H9 (cell line): ENCODE measurements around the gene PARP12. TPM values are rescaled to one million over a fixed set of nuclear protein-coding genes. Genes with fewer than 3 reads are reported as not detected.

Experiments used
- DNase-seq: peaks from one replicate; pipeline ENCODE4 v3.0.0-alpha.2; 2017
- H2AFZ ChIP-seq: one replicate; pipeline ENCODE4 v1.6.1; 2013; ENCODE audit warnings: mild to moderate bottlenecking, low read length, control low read depth, moderate library complexity
- H2AK5ac ChIP-seq: 2 replicates; pipeline ENCODE4 v1.6.1; 2013; ENCODE audit warnings: low read length, control low read depth, mixed read lengths; ENCODE audit not compliant: insufficient read length
- H2BK120ac ChIP-seq: one replicate; pipeline ENCODE4 v1.6.1; 2013; ENCODE audit warnings: low read depth, mild to moderate bottlenecking, low read length, control low read depth, inconsistent platforms; ENCODE audit not compliant: poor library complexity, severe bottlenecking
- H2BK12ac ChIP-seq: 2 replicates; pipeline ENCODE4 v1.6.1; 2013; ENCODE audit warnings: low read length, control low read depth, mixed read lengths, low read depth; ENCODE audit not compliant: insufficient read length
- H2BK15ac ChIP-seq: 2 replicates; pipeline ENCODE4 v1.6.1; 2013; ENCODE audit warnings: low read depth, low read length, control low read depth
- H2BK20ac ChIP-seq: one replicate; pipeline ENCODE4 v1.6.1; 2013; ENCODE audit warnings: low read depth, mild to moderate bottlenecking, low read length, control low read depth, inconsistent platforms; ENCODE audit not compliant: poor library complexity, severe bottlenecking
- H2BK5ac ChIP-seq: 2 replicates; pipeline ENCODE4 v1.6.1; 2013; ENCODE audit warnings: low read length, control low read depth, mixed read lengths; ENCODE audit not compliant: insufficient read length
- H3K14ac ChIP-seq: 2 replicates; pipeline ENCODE4 v1.6.1; 2013; ENCODE audit warnings: low read length, control low read depth; ENCODE audit not compliant: insufficient read depth
- H3K18ac ChIP-seq: 2 replicates; pipeline ENCODE4 v1.6.1; 2013; ENCODE audit warnings: low read depth, mild to moderate bottlenecking, mixed read lengths, low read length, control low read depth; ENCODE audit not compliant: insufficient read length
- H3K23ac ChIP-seq: 2 replicates; pipeline ENCODE4 v1.6.1; 2013; ENCODE audit warnings: low read length, control low read depth, mixed read lengths, low read depth; ENCODE audit not compliant: insufficient read length
- H3K23me2 ChIP-seq: 2 replicates; pipeline ENCODE4 v1.6.1; 2013; ENCODE audit warnings: low read depth, mild to moderate bottlenecking, mixed read lengths, low read length, control low read depth; ENCODE audit not compliant: insufficient read length, poor library complexity, severe bottlenecking
- H3K27ac ChIP-seq: 2 replicates; pipeline ENCODE4 v1.5.1; 2013; ENCODE audit warnings: low read length, control low read depth, mixed read lengths, low read depth; ENCODE audit not compliant: insufficient read length
- H3K27me3 ChIP-seq: 2 replicates; pipeline ENCODE4 v1.6.1; 2013; ENCODE audit warnings: low read length, control low read depth, inconsistent platforms; ENCODE audit not compliant: insufficient read depth
- H3K4ac ChIP-seq: 2 replicates; pipeline ENCODE4 v1.6.1; 2013; ENCODE audit warnings: low read depth, mild to moderate bottlenecking, control low read depth, inconsistent platforms, low read length, moderate library complexity
- H3K4me1 ChIP-seq: 2 replicates; pipeline ENCODE4 v1.6.1; 2013; ENCODE audit warnings: low read length, control low read depth, inconsistent platforms; ENCODE audit not compliant: insufficient read depth
- H3K4me2 ChIP-seq: 2 replicates; pipeline ENCODE4 v1.6.1; 2013; ENCODE audit warnings: low read length, control low read depth, mixed read lengths; ENCODE audit not compliant: insufficient read length, insufficient read depth
- H3K56ac ChIP-seq: 2 replicates; pipeline ENCODE4 v1.6.1; 2013; ENCODE audit warnings: low read depth, mild to moderate bottlenecking, mixed read lengths, low read length, control low read depth; ENCODE audit not compliant: insufficient read length
- H3K79me1 ChIP-seq: 2 replicates; pipeline ENCODE4 v1.6.1; 2013; ENCODE audit warnings: low read depth, mild to moderate bottlenecking, moderate library complexity, low read length, control low read depth, inconsistent platforms; ENCODE audit not compliant: insufficient read depth, poor library complexity, severe bottlenecking
- H3K79me2 ChIP-seq: 2 replicates; pipeline ENCODE4 v1.6.1; 2013; ENCODE audit warnings: low read length, control low read depth, inconsistent platforms; ENCODE audit not compliant: insufficient read depth
- H3K9ac ChIP-seq: 2 replicates; pipeline ENCODE4 v1.6.1; 2013; ENCODE audit warnings: low read length, control low read depth, mixed read lengths; ENCODE audit not compliant: insufficient read length; ENCODE audit errors: extremely low read depth
- H3K9me3 ChIP-seq: one replicate; pipeline ENCODE4 v1.6.1; 2013; ENCODE audit warnings: low read depth, low read length, inconsistent platforms; ENCODE audit not compliant: control insufficient read depth
- H3T11ph ChIP-seq: one replicate; pipeline ENCODE4 v1.6.1; 2013; ENCODE audit warnings: mild to moderate bottlenecking, low read length, control low read depth, inconsistent platforms
- H4K20me1 ChIP-seq: one replicate; pipeline ENCODE4 v1.6.1; 2013; ENCODE audit not compliant: control insufficient read depth, insufficient read length, insufficient read depth
- H4K5ac ChIP-seq: 2 replicates; pipeline ENCODE4 v1.6.1; 2013; ENCODE audit warnings: low read depth, mild to moderate bottlenecking, mixed read lengths, low read length, control low read depth; ENCODE audit not compliant: insufficient read length
- H4K8ac ChIP-seq: replicated peaks from 2 replicates; pipeline ENCODE4 v1.6.1; 2013; ENCODE audit warnings: low read length, control low read depth, mixed read lengths, low read depth; ENCODE audit not compliant: insufficient read length
- H4K91ac ChIP-seq: 2 replicates; pipeline ENCODE4 v1.6.1; 2013; ENCODE audit warnings: low read depth, mild to moderate bottlenecking, moderate library complexity, mixed read lengths, low read length, control low read depth; ENCODE audit not compliant: insufficient read length
- H3K27ac Mint-ChIP-seq, 3 experiments: 2 replicates in 2 of 3; 3 replicates in 1 of 3; pipeline ENCODE4 v1.8.0; 2020 to 2021; ENCODE audit warnings: mixed read lengths in 3 of 3, mild to moderate bottlenecking in 1 of 3, moderate library complexity in 1 of 3
- H3K27me3 Mint-ChIP-seq: 2 replicates; pipeline ENCODE4 v1.8.0; 2021; ENCODE audit warnings: low read depth, mild to moderate bottlenecking, moderate library complexity, mixed read lengths
- H3K36me3 Mint-ChIP-seq, 3 experiments: 2 replicates in 2 of 3; 3 replicates in 1 of 3; pipeline ENCODE4 v1.8.0; 2020 to 2021; ENCODE audit warnings: low read depth in 3 of 3, mixed read lengths in 3 of 3; ENCODE audit not compliant: insufficient read depth in 1 of 3
- H3K4me1 Mint-ChIP-seq, 2 experiments: 2 replicates each; pipeline ENCODE4 v1.8.0; 2020; ENCODE audit warnings: mixed read lengths in 2 of 2
- H3K4me3 Mint-ChIP-seq, 2 experiments: 2 replicates in 1 of 2; 3 replicates in 1 of 2; pipeline ENCODE4 v1.8.0; 2020 to 2021; ENCODE audit warnings: mild to moderate bottlenecking in 2 of 2, mixed read lengths in 2 of 2, moderate library complexity in 1 of 2
- H3K9me3 Mint-ChIP-seq, 2 experiments: 2 replicates in 1 of 2; 3 replicates in 1 of 2; pipeline ENCODE4 v1.8.0; 2020; ENCODE audit warnings: mild to moderate bottlenecking in 2 of 2, mixed read lengths in 2 of 2, moderate library complexity in 1 of 2
- WGBS: extraction: QIAGEN DNeasy Blood & Tissue Kit; methylation state at CpG from one replicate; pipeline ENCODE4 v1.1.7; 2013; ENCODE audit warnings: missing lambda C conversion rate, low lambda C conversion rate, mixed read lengths; ENCODE audit not compliant: insufficient read length; ENCODE audit errors: extremely low coverage; 5-methylcytosine and 5-hydroxymethylcytosine counted together
- total RNA-seq: library from RNA; stranded (reverse); gene quantifications from 2 replicates; pipeline ENCODE4 v1.2.1, GENCODE V29; 2021
- TF ChIP-seq, protein P1 (sequence below): fragments of 200-600 bp; sonication (generic); conservative IDR thresholded peaks from 3 replicates; pipeline ENCODE4 v1.8.0; 2021; ENCODE audit warnings: antibody characterized with exemption, mild to moderate bottlenecking

The PARP12 gene
- total RNA-seq, 1 experiment from 2014 or later, result 11.8 TPM

DNA sequence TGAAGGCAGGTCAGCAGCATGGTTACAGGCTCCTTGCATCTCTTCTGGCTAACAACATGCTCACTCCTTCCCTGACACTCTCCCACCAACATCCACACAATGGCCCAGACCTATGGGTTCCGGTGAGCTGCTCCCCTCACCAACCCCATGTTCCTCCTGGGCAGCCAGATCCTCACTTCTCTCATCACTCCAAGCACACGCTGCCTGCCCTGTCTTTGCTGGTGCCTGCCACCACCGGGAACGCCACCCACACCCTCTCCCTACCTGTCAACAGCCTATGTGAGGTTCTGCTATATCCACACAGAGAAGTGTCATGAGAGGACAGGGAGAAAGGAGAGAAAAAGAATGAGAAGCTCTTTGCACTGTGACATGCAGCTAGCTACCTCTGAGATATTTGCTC, 14.6 kb downstream of the PARP12 start:
- no peak overlapping the region for H3K27ac Mint-ChIP-seq
- H3K4me1 Mint-ChIP-seq, result no peaks in the 10 kb centered on the region
- no peaks in the 10 kb centered on the region for H3K27me3 Mint-ChIP-seq
- Histone ChIP-seq H4K91ac (no peak overlapping the region), H3K9me3 (no peaks in the 10 kb centered on the region), H3K4ac (no peak overlapping the region), H3T11ph (no peak overlapping the region), H3K27ac (no peak overlapping the region), H3K56ac (no peak overlapping the region), H3K23me2 (no peaks in the 10 kb centered on the region), H2AK5ac (no peak overlapping the region), H3K18ac (no peak overlapping the region), H2BK20ac (no peak overlapping the region), H2BK15ac (no peak overlapping the region), H4K5ac (no peak overlapping the region), H4K20me1 (no peaks in the 10 kb centered on the region), H2BK12ac (no peak overlapping the region), H3K14ac (no peak overlapping the region; the same call in 1 of the 2 replicates), H3K27me3 (no peaks in the 10 kb centered on the region), H2BK120ac (no peak overlapping the region), H2AFZ (no peak overlapping the region), H3K79me1 (no peaks in the 10 kb centered on the region), H3K4me2 (no peak overlapping the region), H2BK5ac (no peak overlapping the region), H3K4me1 (no peaks in the 10 kb centered on the region), H3K9ac (no peak overlapping the region), H4K8ac (no peak overlapping the region), H3K23ac (no peak overlapping the region), H3K79me2 (no peaks in the 10 kb centered on the region)
- H3K36me3 Mint-ChIP-seq, result peaks cover 0 to 8% (median 0%) of the 10 kb centered on the region in 3 experiments; a peak in 3 of 7 replicates
- no peak overlapping the region for H3K4me3 Mint-ChIP-seq
- DNase-seq, result no peak
- WGBS, result no CpG with 5 or more reads among the region's 4 CpGs
- TF ChIP-seq, protein P1, sequence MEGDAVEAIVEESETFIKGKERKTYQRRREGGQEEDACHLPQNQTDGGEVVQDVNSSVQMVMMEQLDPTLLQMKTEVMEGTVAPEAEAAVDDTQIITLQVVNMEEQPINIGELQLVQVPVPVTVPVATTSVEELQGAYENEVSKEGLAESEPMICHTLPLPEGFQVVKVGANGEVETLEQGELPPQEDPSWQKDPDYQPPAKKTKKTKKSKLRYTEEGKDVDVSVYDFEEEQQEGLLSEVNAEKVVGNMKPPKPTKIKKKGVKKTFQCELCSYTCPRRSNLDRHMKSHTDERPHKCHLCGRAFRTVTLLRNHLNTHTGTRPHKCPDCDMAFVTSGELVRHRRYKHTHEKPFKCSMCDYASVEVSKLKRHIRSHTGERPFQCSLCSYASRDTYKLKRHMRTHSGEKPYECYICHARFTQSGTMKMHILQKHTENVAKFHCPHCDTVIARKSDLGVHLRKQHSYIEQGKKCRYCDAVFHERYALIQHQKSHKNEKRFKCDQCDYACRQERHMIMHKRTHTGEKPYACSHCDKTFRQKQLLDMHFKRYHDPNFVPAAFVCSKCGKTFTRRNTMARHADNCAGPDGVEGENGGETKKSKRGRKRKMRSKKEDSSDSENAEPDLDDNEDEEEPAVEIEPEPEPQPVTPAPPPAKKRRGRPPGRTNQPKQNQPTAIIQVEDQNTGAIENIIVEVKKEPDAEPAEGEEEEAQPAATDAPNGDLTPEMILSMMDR, result no peak
- H3K9me3 Mint-ChIP-seq, result no peaks in the 10 kb centered on the region
